ENCODE measurements around the gene MKNK2. TPM values are rescaled to one million over a fixed set of nuclear protein-coding genes. Genes with fewer than 3 reads are reported as not detected.

MKNK2 gene
- total and polyA plus RNA-seq, 12 donors = 107 to 260 (median 144) TPM

DNA sequence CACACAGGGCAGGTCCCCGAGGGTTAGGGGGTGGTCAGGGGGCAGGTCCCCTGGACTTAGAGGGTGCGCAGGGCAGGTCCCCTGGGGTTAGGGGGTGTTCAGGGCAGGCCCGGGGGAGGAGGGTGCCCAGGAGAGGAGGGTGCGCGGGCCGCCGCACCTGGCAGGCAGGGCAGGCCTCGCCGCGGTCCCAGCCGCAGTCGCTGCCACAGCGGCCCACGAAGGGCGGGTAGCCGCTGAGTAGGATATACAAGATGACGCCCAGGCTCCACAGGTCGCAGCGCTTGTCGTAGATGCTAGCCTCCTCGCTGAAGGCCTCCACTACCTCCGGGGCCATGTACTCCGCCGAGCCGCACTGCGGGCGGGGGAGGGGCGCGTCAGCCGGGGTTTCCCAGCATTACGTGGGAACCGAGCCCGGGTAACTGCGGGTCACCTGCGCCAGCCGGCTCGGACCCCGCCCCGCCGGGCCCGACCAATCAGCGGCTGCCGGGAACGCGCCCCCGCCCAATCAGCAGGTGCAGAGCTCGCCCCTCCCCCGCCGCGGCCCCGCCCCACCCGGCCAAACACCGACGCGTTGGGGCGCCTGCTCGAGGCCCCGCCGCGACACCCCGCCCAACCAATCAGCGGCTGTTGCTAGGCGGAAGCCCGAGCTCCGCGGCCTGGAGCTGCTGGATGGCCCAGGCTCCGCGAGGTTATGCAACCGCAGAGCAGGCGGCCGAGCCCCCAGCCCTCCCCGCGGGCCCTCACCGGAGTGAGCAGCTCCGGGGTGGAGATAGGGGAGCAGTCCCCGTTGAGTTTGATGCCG lies 9.2 kb downstream of the MKNK2 start:
- ATAC-seq (peak; percentile 84 to 93 (median 90)), DNase-seq (peak; percentile 95 to 99)
- TF ChIP-seq, protein P1, sequence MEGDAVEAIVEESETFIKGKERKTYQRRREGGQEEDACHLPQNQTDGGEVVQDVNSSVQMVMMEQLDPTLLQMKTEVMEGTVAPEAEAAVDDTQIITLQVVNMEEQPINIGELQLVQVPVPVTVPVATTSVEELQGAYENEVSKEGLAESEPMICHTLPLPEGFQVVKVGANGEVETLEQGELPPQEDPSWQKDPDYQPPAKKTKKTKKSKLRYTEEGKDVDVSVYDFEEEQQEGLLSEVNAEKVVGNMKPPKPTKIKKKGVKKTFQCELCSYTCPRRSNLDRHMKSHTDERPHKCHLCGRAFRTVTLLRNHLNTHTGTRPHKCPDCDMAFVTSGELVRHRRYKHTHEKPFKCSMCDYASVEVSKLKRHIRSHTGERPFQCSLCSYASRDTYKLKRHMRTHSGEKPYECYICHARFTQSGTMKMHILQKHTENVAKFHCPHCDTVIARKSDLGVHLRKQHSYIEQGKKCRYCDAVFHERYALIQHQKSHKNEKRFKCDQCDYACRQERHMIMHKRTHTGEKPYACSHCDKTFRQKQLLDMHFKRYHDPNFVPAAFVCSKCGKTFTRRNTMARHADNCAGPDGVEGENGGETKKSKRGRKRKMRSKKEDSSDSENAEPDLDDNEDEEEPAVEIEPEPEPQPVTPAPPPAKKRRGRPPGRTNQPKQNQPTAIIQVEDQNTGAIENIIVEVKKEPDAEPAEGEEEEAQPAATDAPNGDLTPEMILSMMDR (IDR thresholded peaks at IDR 0.05) = no peak
- peak overlapping the region; percentile 80 to 100 (median 90) for H3K27ac ChIP-seq
- peaks cover 63 to 79% (median 74%) of the 10 kb centered on the region in 9 donors for H3K4me1 ChIP-seq
- H3K9me3 ChIP-seq = no peaks in the 10 kb centered on the region
- H3K4me3 ChIP-seq = peak overlapping the region in 8 of 10 donors; percentile 27 to 53 (median 42)
- no peaks in the 10 kb centered on the region for H3K27me3 ChIP-seq
- peaks cover 0 to 89% (median 40%) of the 10 kb centered on the region in 9 donors for H3K36me3 ChIP-seq
- 19 to 32% methylated on average over 77 of the region's 77 CpGs for WGBS, 2 donors
- intact Hi-C loops (cut with DNase I) = no loop called here

DNA sequence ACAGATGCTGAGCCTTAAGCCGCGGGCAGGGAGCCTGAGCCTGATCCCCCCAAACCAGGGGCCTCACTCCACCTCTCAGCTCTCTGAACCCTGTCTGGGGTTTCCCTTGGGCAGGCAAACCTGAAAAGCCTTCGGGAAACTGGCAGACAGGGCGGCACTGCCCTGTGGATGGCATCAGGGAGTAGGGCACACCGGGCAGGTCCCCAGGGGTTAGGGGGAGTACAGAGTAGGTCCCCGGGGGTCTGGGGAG lies 9.7 kb downstream of the MKNK2 start:
- ATAC-seq (no peak), DNase-seq (peak in 1 of 2 donors; percentile 23)
- Histone ChIP-seq H3K36me3 (peaks cover 0 to 85% (median 40%) of the 10 kb centered on the region in 9 donors), H3K4me3 (peak overlapping the region in 7 of 10 donors; percentile 28 to 53 (median 41)), H3K27me3 (no peaks in the 10 kb centered on the region), H3K9me3 (peaks cover 0 to 2% (median 0%) of the 10 kb centered on the region in 11 donors), H3K4me1 (peaks cover 57 to 74% (median 69%) of the 10 kb centered on the region in 9 donors), H3K27ac (peak overlapping the region; percentile 77 to 100 (median 90))
- 73 to 74% methylated on average over 6 of the region's 6 CpGs for WGBS, 2 donors
- TF ChIP-seq, protein P1 (IDR thresholded peaks at IDR 0.05) = no peak
- intact Hi-C loops (cut with DNase I) = no loop called here

DNA sequence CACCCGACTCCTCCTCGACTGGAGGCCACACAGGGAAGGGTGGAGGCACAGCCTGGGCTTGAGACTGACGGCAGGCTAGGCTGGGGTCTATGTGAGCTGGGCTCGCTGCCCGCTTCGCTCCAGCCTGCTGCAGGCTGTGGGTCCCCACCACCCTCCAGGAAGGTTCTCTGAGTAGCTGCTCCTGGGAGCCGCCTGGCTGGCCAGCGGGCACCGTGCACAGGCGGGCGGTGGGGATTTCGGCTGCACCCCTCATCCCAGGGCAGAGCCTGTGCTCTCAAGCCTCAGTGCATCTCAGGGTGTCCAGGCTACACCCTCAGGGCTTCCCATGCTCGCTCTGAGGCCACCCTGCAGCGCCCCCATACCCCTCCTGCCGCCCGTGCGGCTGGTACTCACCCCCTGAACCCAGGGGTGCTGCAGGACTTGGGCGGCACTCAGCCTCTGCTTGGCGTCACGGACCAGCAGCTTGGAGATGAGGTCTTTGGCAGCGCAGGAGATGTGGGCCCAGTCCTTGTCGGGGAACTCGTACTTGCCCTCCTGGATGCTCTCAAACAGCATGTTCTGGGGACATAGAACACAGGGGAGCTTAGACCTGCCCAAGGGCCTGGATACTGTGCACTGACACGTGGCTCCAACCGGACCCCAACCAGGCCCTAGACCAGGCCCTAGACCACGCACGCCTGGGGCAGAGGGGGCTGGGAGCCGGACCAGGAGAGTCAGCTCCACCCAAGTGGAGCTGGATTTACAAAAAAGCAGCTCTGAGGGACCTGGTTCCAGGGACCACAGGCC lies 10.2 kb downstream of the MKNK2 start:
- H3K4me1 ChIP-seq = peaks cover 52 to 68% (median 64%) of the 10 kb centered on the region in 9 donors
- H3K4me3 ChIP-seq = peak overlapping the region in 3 of 10 donors; percentile 35 to 53 (median 41)
- 78 to 83% methylated on average over 28 of the region's 28 CpGs for WGBS, 2 donors
- DNase-seq (peak in 1 of 2 donors; percentile 16), ATAC-seq (peak in 2 of 8 donors; percentile 5 to 7)
- TF ChIP-seq, protein P1 (IDR thresholded peaks at IDR 0.05) = no peak
- peak overlapping the region; percentile 77 to 100 (median 90) for H3K27ac ChIP-seq
- peaks cover 0 to 8% (median 2%) of the 10 kb centered on the region in 11 donors for H3K9me3 ChIP-seq
- no peaks in the 10 kb centered on the region for H3K27me3 ChIP-seq
- intact Hi-C loops (cut with DNase I) = no loop called here
- peaks cover 0 to 80% (median 37%) of the 10 kb centered on the region in 9 donors for H3K36me3 ChIP-seq

DNA sequence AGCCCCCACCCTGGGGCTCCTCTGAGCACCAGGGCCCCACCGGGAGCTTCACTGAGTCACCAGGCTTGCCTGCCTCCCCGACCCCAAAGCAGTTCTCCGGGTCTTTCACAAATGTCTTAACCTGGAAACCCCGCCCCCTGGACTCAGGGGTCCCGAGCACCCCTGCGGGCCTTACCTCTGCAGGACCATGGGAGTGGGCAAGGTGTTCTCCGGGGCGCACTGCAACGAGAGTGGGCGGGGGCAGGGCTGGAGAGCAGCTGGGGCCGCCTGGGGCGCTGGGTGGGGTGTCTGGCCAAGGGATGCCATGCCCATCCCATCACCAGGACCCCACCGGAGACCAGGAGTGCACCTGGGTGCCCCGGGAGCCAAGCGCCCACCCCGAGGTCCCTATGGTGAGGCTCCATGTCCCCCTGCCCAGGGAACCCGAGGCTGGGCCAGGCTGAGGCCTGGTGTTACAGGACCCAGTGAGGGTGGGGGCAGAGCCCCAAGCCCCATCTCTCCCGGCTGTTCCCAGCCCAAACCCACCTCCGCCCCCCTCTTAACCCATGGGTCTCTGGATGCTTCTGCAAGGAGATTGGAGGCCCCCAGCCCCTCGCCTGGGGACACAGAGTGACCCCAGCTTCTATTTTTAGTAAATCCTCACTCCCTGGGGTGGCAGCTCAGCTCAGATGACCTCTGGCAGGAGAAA lies 10.9 kb downstream of the MKNK2 start:
- peaks cover 0 to 72% (median 34%) of the 10 kb centered on the region in 9 donors for H3K36me3 ChIP-seq
- H3K27me3 ChIP-seq = no peaks in the 10 kb centered on the region
- no peak for ATAC-seq
- peak overlapping the region; percentile 77 to 100 (median 90) for H3K27ac ChIP-seq
- no peak overlapping the region for H3K4me3 ChIP-seq
- peaks cover 45 to 61% (median 57%) of the 10 kb centered on the region in 9 donors for H3K4me1 ChIP-seq
- intact Hi-C loops (cut with DNase I) = no loop called here
- peak in 1 of 2 donors; percentile 15 for DNase-seq
- WGBS, 2 donors = 82 to 83% methylated on average over 20 of the region's 20 CpGs
- TF ChIP-seq, protein P1 (IDR thresholded peaks at IDR 0.05) = no peak
- H3K9me3 ChIP-seq = peaks cover 0 to 15% (median 9%) of the 10 kb centered on the region in 11 donors

All from heart right ventricle (tissue), 16 donors.